K562 (cell line): ENCODE data around the gene IFI6. TPM values are rescaled to one million over a fixed set of nuclear protein-coding genes. Genes with fewer than 3 reads are reported as not detected.

Experiments
- ATAC-seq: fragments of 200-7000 bp; cut with Tn5 transposase; 3 replicates; pipeline ENCODE4 v1.9.1; 2020; ENCODE audit warnings: moderate library complexity
- BruUV-seq: library from RNA; stranded (reverse); fragments of 400-500 nt; replicated peaks from 2 replicates; lab custom pipeline; 2021; lab: Mats Ljungman, UMichigan
- CTCF ChIA-PET: fragments of 300-600 bp; formaldehyde crosslinking; extraction: SDS; loops from one replicate; lab custom pipeline; 2021; ENCODE audit warnings: low intra/inter-chr PET ratio; lab: Yijun Ruan, JAX
- POLR2A ChIA-PET: fragments of 300-600, 350-650 bp; sonication (Branson Sonifier 250); formaldehyde crosslinking; extraction: SDS; loops from one replicate; lab custom pipeline; 2021; ENCODE audit warnings: antibody characterized with exemption, inconsistent platforms; lab: Yijun Ruan, JAX
- DNase-seq, 4 experiments: peaks; one replicate each; pipeline versions ENCODE4 v3.0.0 to v3.0.0-alpha.2; 2011 to 2018; ENCODE audit warnings: low spot score in 3 of 4, mixed read lengths in 3 of 4; ENCODE audit errors: extremely low read depth in 1 of 4
- FAIRE-seq: peaks from 2 replicates; lab custom pipeline; 2011; peaks lifted over from hg19 to GRCh38; lab: Jason Lieb, UNC
- H2AFZ ChIP-seq: 2 replicates; pipeline ENCODE4 v1.6.0; 2011; ENCODE audit warnings: low read depth, low read length, control low read depth, inconsistent platforms
- H3K27ac ChIP-seq: fragments of 200-600 bp; 3 replicates; pipeline ENCODE4 v1.8.0; 2011; ENCODE audit warnings: low read depth, mild to moderate bottlenecking, control low read depth, inconsistent platforms, low read length, moderate library complexity, mixed read lengths; ENCODE audit errors: extremely low read depth
- H3K27me3 ChIP-seq, 2 experiments: fragments of 300-600 bp in 1 of 2; 2 replicates in 1 of 2; 3 replicates in 1 of 2; pipeline versions ENCODE4 v1.6.0 to v1.8.0; 2011; ENCODE audit warnings: inconsistent platforms in 2 of 2, low read length in 2 of 2, mild to moderate bottlenecking in 1 of 2, mixed read lengths in 1 of 2, moderate library complexity in 1 of 2; ENCODE audit not compliant: control insufficient read depth in 2 of 2, insufficient read depth in 2 of 2
- H3K36me3 ChIP-seq: fragments of 300-600 bp; 3 replicates; pipeline ENCODE4 v1.8.0; 2011; ENCODE audit warnings: mild to moderate bottlenecking, low read length, inconsistent platforms; ENCODE audit not compliant: control insufficient read depth, insufficient read depth
- H3K4me1 ChIP-seq, 2 experiments: fragments of 200-600 bp in 1 of 2; replicated peaks in 1 of 2; 2 replicates in 1 of 2; 3 replicates in 1 of 2; pipeline versions ENCODE4 v1.5.1 to v1.8.0; 2011; ENCODE audit warnings: inconsistent platforms in 2 of 2, low read length in 2 of 2, mild to moderate bottlenecking in 1 of 2, mixed read lengths in 1 of 2, moderate library complexity in 1 of 2; ENCODE audit not compliant: control insufficient read depth in 2 of 2, insufficient read depth in 2 of 2
- H3K4me2 ChIP-seq: 2 replicates; pipeline ENCODE4 v1.6.1; 2011; ENCODE audit warnings: low read length, control low read depth, inconsistent platforms, mixed read lengths; ENCODE audit not compliant: insufficient read depth
- H3K4me3 ChIP-seq: fragments of 200-600 bp; sonication (generic), shearing (Covaris generic); 2 replicates; pipeline ENCODE4 v1.5.1; 2016; ENCODE audit warnings: control low read depth, inconsistent platforms
- H3K79me2 ChIP-seq: fragments of 200-600 bp; 3 replicates; pipeline ENCODE4 v1.8.0; 2011; ENCODE audit warnings: low read length, inconsistent platforms; ENCODE audit not compliant: control insufficient read depth, insufficient read depth
- H3K9ac ChIP-seq, 2 experiments: 2 replicates each; pipeline versions ENCODE4 v1.6.0 to v1.6.1; 2011; ENCODE audit warnings: low read depth in 2 of 2, low read length in 2 of 2, control low read depth in 1 of 2, inconsistent platforms in 1 of 2, mild to moderate bottlenecking in 1 of 2, mixed read lengths in 1 of 2; ENCODE audit not compliant: insufficient read depth in 1 of 2
- H3K9me1 ChIP-seq: one replicate; pipeline ENCODE4 v1.6.0; 2011; ENCODE audit warnings: inconsistent platforms, mild to moderate bottlenecking, low read length, moderate library complexity; ENCODE audit not compliant: control insufficient read depth, insufficient read depth
- H3K9me3 ChIP-seq: replicated peaks from 2 replicates; pipeline ENCODE4 v1.5.1; 2011; ENCODE audit warnings: low read depth, low read length, inconsistent platforms; ENCODE audit not compliant: control insufficient read depth, insufficient read depth
- H4K20me1 ChIP-seq: replicated peaks from 2 replicates; pipeline ENCODE4 v1.6.1; 2011; ENCODE audit warnings: low read length, inconsistent platforms, mixed read lengths; ENCODE audit not compliant: control insufficient read depth, insufficient read depth
- CBFA2T2 ChIP-seq: fragments of 450-650 bp; conservative IDR thresholded peaks from 2 replicates; pipeline ENCODE4 v1.6.1; 2017; ENCODE audit warnings: mild to moderate bottlenecking
- CBFB ChIP-seq: sonication (generic); formaldehyde crosslinking; IDR thresholded peaks from 2 replicates; pipeline ENCODE4 v1.4.0; 2020; ENCODE audit warnings: mild to moderate bottlenecking, missing genetic modification reagents
- WHSC1 ChIP-seq: IDR thresholded peaks from one replicate; pipeline ENCODE4 v1.6.1; 2012; ENCODE audit warnings: low read length, control low read depth, inconsistent platforms
- ZNF408 ChIP-seq: fragments of 250-450 bp; sonication (Bioruptor Pico); IDR thresholded peaks from 2 replicates; pipeline ENCODE4 v1.4.0; 2020; ENCODE audit warnings: low read depth, mild to moderate bottlenecking, moderate library complexity
- ZNF41 ChIP-seq: fragments of 250-450 bp; sonication (Bioruptor Pico); conservative IDR thresholded peaks from 2 replicates; pipeline ENCODE4 v1.4.0; 2020; ENCODE audit warnings: mild to moderate bottlenecking
- ZNF766 ChIP-seq: fragments of 200-800 bp; sonication (Bioruptor generic); conservative IDR thresholded peaks from 2 replicates; pipeline ENCODE4 v1.6.1; 2016; ENCODE audit warnings: missing genetic modification characterization, missing compliant biosample characterization
- WGBS: fragments of 100-300 bp; shearing (Covaris generic); methylation state at CpG from one replicate; pipeline ENCODE4 v1.1.6; 2016; ENCODE audit warnings: low coverage, mixed read lengths; ENCODE audit not compliant: insufficient coverage; ENCODE audit errors: missing lambda C conversion rate; 5-methylcytosine and 5-hydroxymethylcytosine counted together
- in situ Hi-C: fragments of 300-500 bp; cut with MboI; formaldehyde crosslinking; loops from 4 replicates; pipeline ENCODE4 v1.15.0; 2018; ENCODE audit warnings: inconsistent platforms, mixed read lengths
- intact Hi-C: fragments of 100-400 bp; cut with micrococcal nuclease; formaldehyde crosslinking; loops from 2 replicates; pipeline ENCODE4 v1.14.2; 2022
- polyA plus RNA-seq, 8 experiments: library from polyadenylated mRNA; depleted of rRNA in 4 of 8; stranded (reverse) in 5 of 8; unstranded in 3 of 8; fragments of >200 nt; fragmentation: Nextera tagmentation in 2 of 8; fragmentation: Illumina TruSeq in 1 of 8; extraction: Ambion mirVana in 2 of 8; extraction: Trizol in 1 of 8; gene quantifications; 2 replicates each; pipeline versions ENCODE4 v1.2.1 to v1.2.3, GENCODE V29; 2011 to 2014; ENCODE audit warnings: inconsistent platforms in 1 of 8, missing spikeins in 1 of 8
- total RNA-seq, 7 experiments: library from RNA; depleted of rRNA in 6 of 7; stranded (reverse); fragments of >200 nt in 6 of 7; fragmentation: Illumina TruSeq in 2 of 7; extraction: Trizol in 2 of 7; gene quantifications; 2 replicates each; pipeline versions ENCODE4 v1.2.1 to v1.2.3, GENCODE V29; 2011 to 2021; ENCODE audit warnings: low replicate concordance in 1 of 7
- TF ChIP-seq, protein P1 (sequence below): sonication (generic); formaldehyde crosslinking; IDR thresholded peaks from 2 replicates; pipeline ENCODE4 v1.8.0; 2022; ENCODE audit warnings: missing genetic modification reagents, mild to moderate bottlenecking, moderate library complexity, borderline replicate concordance
- TF ChIP-seq, protein P2 (sequence below): sonication (generic); formaldehyde crosslinking; IDR thresholded peaks from 2 replicates; pipeline ENCODE4 v1.8.1; 2023; ENCODE audit warnings: mild to moderate bottlenecking, missing genetic modification reagents

Gene IFI6
- total and polyA plus RNA-seq, 9 of the 15 experiments (the other 6 are each of a cell fraction or from before 2014, with no cell fraction given), result 0.17 to 4.5 (median 2.2) TPM

DNA sequence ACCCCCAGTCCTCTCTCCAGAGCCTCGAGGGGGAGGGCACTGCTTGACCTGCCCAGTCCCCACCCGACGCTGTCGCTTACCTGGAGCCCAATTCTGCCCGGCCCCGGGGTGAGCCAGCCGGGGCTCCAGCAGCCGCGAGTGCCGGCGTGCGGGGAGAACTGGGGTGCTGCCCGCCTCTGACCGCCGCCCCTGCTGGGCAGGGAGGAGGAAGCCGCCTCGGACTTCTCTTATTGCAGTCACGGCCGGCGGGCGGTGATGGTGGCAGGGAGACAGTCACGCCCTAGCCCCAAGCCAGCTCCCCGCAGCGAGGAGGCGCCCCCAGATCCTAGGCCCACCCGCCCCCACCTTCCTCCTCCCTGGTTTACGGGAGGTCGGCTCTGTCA lies 37.0 kb downstream of the IFI6 start, which contains the start of gene FGR:
Gene FGR, minus strand, starts transcription at position 201 of the 383 bp plus-strand sequence. CDS start 11,269 bp downstream, outside the sequence.
- intact Hi-C loops, result no loop called here
- no TSS peak for BruUV-seq

More for the DNA sequence above, 37.0 kb downstream of the IFI6 start, which contains the start of gene FGR:
- in situ Hi-C loops, result no loop called here
- no peak for FAIRE-seq
- H2AFZ ChIP-seq, result peak within 1 kb of the TSS; percentile 37
- no peaks in the 10 kb centered on the region for H3K79me2 ChIP-seq
- 46% methylated on average over 19 of the region's 28 CpGs for WGBS
- H3K9me3 ChIP-seq, result no peaks in the 10 kb centered on the region
- no peaks in the 10 kb centered on the region for H3K9me1 ChIP-seq
- ATAC-seq, result no peak
- peak within 1 kb of the TSS in 1 of 2 experiments; percentile 79; a peak in 3 of 4 replicates for H3K9ac ChIP-seq
- H3K36me3 ChIP-seq, result no peaks in the 10 kb centered on the region
- peak within 1 kb of the TSS; percentile 36 for H3K4me2 ChIP-seq
- TF ChIP-seq CBFA2T2 (no peak), ZNF408 (CRISPR knock-in tag) (no peak), ZNF766 (CRISPR knock-in tag) (no peak), WHSC1 (no peak), CBFB (CRISPR knock-in tag) (no peak), ZNF41 (CRISPR knock-in tag) (no peak)
- TF ChIP-seq, protein P1, sequence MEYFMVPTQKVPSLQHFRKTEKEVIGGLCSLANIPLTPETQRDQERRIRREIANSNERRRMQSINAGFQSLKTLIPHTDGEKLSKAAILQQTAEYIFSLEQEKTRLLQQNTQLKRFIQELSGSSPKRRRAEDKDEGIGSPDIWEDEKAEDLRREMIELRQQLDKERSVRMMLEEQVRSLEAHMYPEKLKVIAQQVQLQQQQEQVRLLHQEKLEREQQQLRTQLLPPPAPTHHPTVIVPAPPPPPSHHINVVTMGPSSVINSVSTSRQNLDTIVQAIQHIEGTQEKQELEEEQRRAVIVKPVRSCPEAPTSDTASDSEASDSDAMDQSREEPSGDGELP, result no peak
- TF ChIP-seq, protein P2, sequence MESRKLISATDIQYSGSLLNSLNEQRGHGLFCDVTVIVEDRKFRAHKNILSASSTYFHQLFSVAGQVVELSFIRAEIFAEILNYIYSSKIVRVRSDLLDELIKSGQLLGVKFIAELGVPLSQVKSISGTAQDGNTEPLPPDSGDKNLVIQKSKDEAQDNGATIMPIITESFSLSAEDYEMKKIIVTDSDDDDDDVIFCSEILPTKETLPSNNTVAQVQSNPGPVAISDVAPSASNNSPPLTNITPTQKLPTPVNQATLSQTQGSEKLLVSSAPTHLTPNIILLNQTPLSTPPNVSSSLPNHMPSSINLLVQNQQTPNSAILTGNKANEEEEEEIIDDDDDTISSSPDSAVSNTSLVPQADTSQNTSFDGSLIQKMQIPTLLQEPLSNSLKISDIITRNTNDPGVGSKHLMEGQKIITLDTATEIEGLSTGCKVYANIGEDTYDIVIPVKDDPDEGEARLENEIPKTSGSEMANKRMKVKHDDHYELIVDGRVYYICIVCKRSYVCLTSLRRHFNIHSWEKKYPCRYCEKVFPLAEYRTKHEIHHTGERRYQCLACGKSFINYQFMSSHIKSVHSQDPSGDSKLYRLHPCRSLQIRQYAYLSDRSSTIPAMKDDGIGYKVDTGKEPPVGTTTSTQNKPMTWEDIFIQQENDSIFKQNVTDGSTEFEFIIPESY (CRISPR knock-in tag), result peak; percentile 20; the same call in 1 of the 2 replicates
- peaks cover 3 to 20% of the 10 kb centered on the region in 2 experiments; a peak in 3 of 5 replicates for H3K27me3 ChIP-seq
- peaks cover 13 to 17% of the 10 kb centered on the region in 2 experiments; a peak in 4 of 5 replicates for H3K4me1 ChIP-seq
- H3K4me3 ChIP-seq, result peak within 1 kb of the TSS; percentile 15; the same call in 1 of the 2 replicates
- POLR2A ChIA-PET, result interaction anchor here (0.6 to 1.2 kb wide), 2 partner anchors 15 to 332 kb away, joined by 3 to 4 read pairs; no protein-coding TSS in a partner anchor
- no peak for DNase-seq
- CTCF ChIA-PET, result no interaction called here
- no peaks in the 10 kb centered on the region for H4K20me1 ChIP-seq
- H3K27ac ChIP-seq, result no peak within 1 kb of the TSS
